NCI-H748 (cell line): ENCODE data around the gene RTN4.
A peak's percentile ranks its signal among the peaks of the same experiment; 100 is the strongest.
"Not testable (repeated sequence)": the region's sequence is repeated elsewhere in the genome, so short reads cannot be mapped to it uniquely, and the experiment has no call there.

ENCODE experiments used
- DNase-seq: peaks from one replicate; lab custom pipeline; 2025; ENCODE audit not compliant: unreplicated experiment; lab: John Stamatoyannopoulos, UW

The RTN4 gene

GRCh38 chr2:55073000-55073983 is 23.0 kb upstream of the RTN4 start:
- no peak for DNase-seq

GRCh38 chr2:55063713-55064323 is 13.6 kb upstream of the RTN4 start:
- DNase-seq: no peak

- DNase-seq: no peak
Measured at GRCh38 chr2:55063226-55063625, 13.0 kb upstream of the RTN4 start.

- DNase-seq: no peak
Measured at GRCh38 chr2:55062754-55063153, 12.5 kb upstream of the RTN4 start.

- no peak for DNase-seq
Measured at GRCh38 chr2:55061523-55062344, 11.5 kb upstream of the RTN4 start.

GRCh38 chr2:55059793-55060192 is 9.5 kb upstream of the RTN4 start:
- DNase-seq: no peak

- no peak for DNase-seq
Measured at GRCh38 chr2:55057474-55057873, 7.2 kb upstream of the RTN4 start.

GRCh38 chr2:55056024-55056521 is 5.8 kb upstream of the RTN4 start:
- no peak for DNase-seq

- no peak for DNase-seq
Measured at GRCh38 chr2:55054106-55054875, 4.0 kb upstream of the RTN4 start.

GRCh38 chr2:55053225-55053624 is 3.0 kb upstream of the RTN4 start:
- not testable (repeated sequence) for DNase-seq

- DNase-seq: no peak
Measured at GRCh38 chr2:55052129-55053061, 2.1 kb upstream of the RTN4 start.

GRCh38 chr2:55051026-55051866 is 995 bp upstream of the RTN4 start:
- DNase-seq: peak; percentile 55

- no peak for DNase-seq
Measured at GRCh38 chr2:55049821-55050099, 491 bp downstream of the RTN4 start.

GRCh38 chr2:55049043-55049820 is 1.0 kb downstream of the RTN4 start:
- peak; percentile 73 for DNase-seq

- DNase-seq: peak; percentile 34
Measured at GRCh38 chr2:55048508-55049042, 1.7 kb downstream of the RTN4 start.

- peak; percentile 4 for DNase-seq
Measured at GRCh38 chr2:55047677-55048299, 2.5 kb downstream of the RTN4 start.

- no peak for DNase-seq
Measured at GRCh38 chr2:55045780-55046179, 4.5 kb downstream of the RTN4 start.
